ENCODE data around the gene MYH6. TPM values are rescaled to one million over a fixed set of nuclear protein-coding genes. Genes with fewer than 3 reads are reported as not detected.

Gene MYH6
- total RNA-seq, 1 donor from 2014 or later = not detected

- Mint-ChIP-seq H3K27ac (no peak overlapping the region), H3K4me3 (no peak overlapping the region), H3K27me3 (ENCODE audit: low read depth) (peaks cover 15% of the 10 kb centered on the region), H3K36me3 (no peaks in the 10 kb centered on the region), H3K9me3 (no peaks in the 10 kb centered on the region), H3K4me1 (peaks cover 4% of the 10 kb centered on the region)
- DNase-seq (ENCODE audit: low spot score in 2 of 2, unreplicated experiment in 2 of 2) = no peak
- no peak for TF ChIP-seq CTCF (IDR thresholded peaks at IDR 0.05; ENCODE audit: unreplicated experiment)
Observed at GRCh38 chr14:23447361-23448350, 39.6 kb upstream of the MYH6 start.

GRCh38 chr14:23446291-23446851, 38.3 kb upstream of the MYH6 start:
- Mint-ChIP-seq H3K9me3 (no peaks in the 10 kb centered on the region), H3K27me3 (ENCODE audit: low read depth) (peaks cover 23% of the 10 kb centered on the region), H3K27ac (no peak overlapping the region), H3K4me3 (no peak overlapping the region), H3K36me3 (no peaks in the 10 kb centered on the region), H3K4me1 (peaks cover 4% of the 10 kb centered on the region)
- DNase-seq (ENCODE audit: low spot score in 2 of 2, unreplicated experiment in 2 of 2) = no peak
- TF ChIP-seq CTCF (IDR thresholded peaks at IDR 0.05; ENCODE audit: unreplicated experiment) = no peak

- no peak for DNase-seq (ENCODE audit: low spot score in 2 of 2, unreplicated experiment in 2 of 2)
- no peak for TF ChIP-seq CTCF (IDR thresholded peaks at IDR 0.05; ENCODE audit: unreplicated experiment)
- Mint-ChIP-seq H3K27ac (no peak overlapping the region), H3K4me3 (no peak overlapping the region), H3K4me1 (peaks cover 7% of the 10 kb centered on the region), H3K36me3 (no peaks in the 10 kb centered on the region), H3K9me3 (no peaks in the 10 kb centered on the region), H3K27me3 (ENCODE audit: low read depth) (peaks cover 25% of the 10 kb centered on the region)
Observed at GRCh38 chr14:23445773-23446172, 37.7 kb upstream of the MYH6 start.

- Mint-ChIP-seq H3K27ac (no peak overlapping the region), H3K9me3 (no peaks in the 10 kb centered on the region), H3K36me3 (no peaks in the 10 kb centered on the region), H3K27me3 (ENCODE audit: low read depth) (peaks cover 31% of the 10 kb centered on the region), H3K4me3 (no peak overlapping the region), H3K4me1 (peaks cover 7% of the 10 kb centered on the region)
- TF ChIP-seq CTCF (IDR thresholded peaks at IDR 0.05; ENCODE audit: unreplicated experiment) = no peak
- DNase-seq (ENCODE audit: low spot score in 2 of 2, unreplicated experiment in 2 of 2) = no peak
Observed at GRCh38 chr14:23444314-23444713, 36.2 kb upstream of the MYH6 start.

- Mint-ChIP-seq H3K4me3 (no peak overlapping the region), H3K27me3 (ENCODE audit: low read depth) (peaks cover 31% of the 10 kb centered on the region), H3K4me1 (peaks cover 8% of the 10 kb centered on the region), H3K27ac (no peak overlapping the region), H3K9me3 (no peaks in the 10 kb centered on the region), H3K36me3 (no peaks in the 10 kb centered on the region)
- no peak for DNase-seq (ENCODE audit: low spot score in 2 of 2, unreplicated experiment in 2 of 2)
- TF ChIP-seq CTCF (IDR thresholded peaks at IDR 0.05; ENCODE audit: unreplicated experiment) = no peak
Observed at GRCh38 chr14:23443881-23444280, 35.8 kb upstream of the MYH6 start.
